ENCODE results near the gene ZNF710.
A peak's percentile ranks its signal among the peaks of the same experiment; 100 is the strongest.

The ZNF710 gene

DNA sequence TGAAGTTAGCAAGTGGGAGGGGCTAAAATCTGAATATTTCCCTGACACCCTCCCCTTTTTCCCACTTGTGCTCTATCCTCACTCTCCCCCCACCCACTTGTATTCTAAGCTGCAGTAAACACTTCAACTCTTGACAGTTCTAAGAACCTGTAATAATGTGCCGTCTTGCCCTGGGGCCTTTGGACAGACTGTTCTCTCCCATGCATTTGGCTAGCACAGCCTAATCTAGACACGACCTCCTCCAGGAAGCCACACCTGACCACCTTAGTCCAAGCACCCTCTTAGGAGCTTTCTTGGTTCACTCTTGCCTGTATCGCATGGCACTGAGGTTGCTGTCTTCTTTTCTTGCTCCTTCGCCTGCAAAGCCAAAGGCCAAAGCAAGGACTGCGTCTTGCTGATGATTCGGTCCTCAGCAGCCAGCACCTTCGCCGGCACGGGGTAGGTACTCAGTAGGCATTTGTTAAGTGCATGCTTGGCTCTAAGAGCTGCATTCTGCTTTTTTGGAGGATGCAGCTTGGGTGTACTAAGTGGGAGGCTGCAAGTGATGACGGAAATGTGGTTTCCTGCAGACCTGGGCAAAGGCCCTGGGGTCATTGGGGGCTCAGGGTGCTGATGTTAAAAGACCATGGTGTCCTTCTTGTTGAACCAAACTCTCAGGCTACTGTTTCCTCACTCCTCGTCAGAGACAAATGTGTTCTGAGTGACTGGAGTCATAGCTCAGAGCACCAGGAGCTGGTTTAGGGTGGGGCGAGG lies 2.0 kb upstream of the ZNF710 start:
- Histone ChIP-seq H4K20me1 (ENCODE audit: insufficient read depth, low read length, poor library complexity, severe bottlenecking) (peaks cover 9% of the 10 kb centered on the region), H3K36me3 (ENCODE audit: insufficient read depth, low read length) (no peaks in the 10 kb centered on the region), H3K9me2 (replicated peaks; ENCODE audit: low read depth, low read length) (no peaks in the 10 kb centered on the region), H3K4me1 (ENCODE audit: insufficient read depth, low read length, poor library complexity, severe bottlenecking) (peaks cover 32% of the 10 kb centered on the region), H3K9ac (ENCODE audit: low read depth, low read length, poor library complexity, severe bottlenecking) (no peak overlapping the region), H3K27me3 (ENCODE audit: insufficient read depth, low read length, poor library complexity, severe bottlenecking) (no peaks in the 10 kb centered on the region), H3F3A (ENCODE audit: low read depth) (no peaks in the 10 kb centered on the region), H3K4me2 (ENCODE audit: low read depth, low read length, poor library complexity, severe bottlenecking) (no peak overlapping the region), H3K4me3 (ENCODE audit: low read length, poor library complexity, severe bottlenecking) (no peak overlapping the region), H2AFZ (ENCODE audit: low read length) (no peak overlapping the region), H3K9me3 (ENCODE audit: insufficient read depth, low read depth, low read length) (no peaks in the 10 kb centered on the region), H3K79me2 (ENCODE audit: insufficient read depth, low read length) (peaks cover 27% of the 10 kb centered on the region; the same call in 1 of the 2 replicates)
- TF ChIP-seq, protein P1, sequence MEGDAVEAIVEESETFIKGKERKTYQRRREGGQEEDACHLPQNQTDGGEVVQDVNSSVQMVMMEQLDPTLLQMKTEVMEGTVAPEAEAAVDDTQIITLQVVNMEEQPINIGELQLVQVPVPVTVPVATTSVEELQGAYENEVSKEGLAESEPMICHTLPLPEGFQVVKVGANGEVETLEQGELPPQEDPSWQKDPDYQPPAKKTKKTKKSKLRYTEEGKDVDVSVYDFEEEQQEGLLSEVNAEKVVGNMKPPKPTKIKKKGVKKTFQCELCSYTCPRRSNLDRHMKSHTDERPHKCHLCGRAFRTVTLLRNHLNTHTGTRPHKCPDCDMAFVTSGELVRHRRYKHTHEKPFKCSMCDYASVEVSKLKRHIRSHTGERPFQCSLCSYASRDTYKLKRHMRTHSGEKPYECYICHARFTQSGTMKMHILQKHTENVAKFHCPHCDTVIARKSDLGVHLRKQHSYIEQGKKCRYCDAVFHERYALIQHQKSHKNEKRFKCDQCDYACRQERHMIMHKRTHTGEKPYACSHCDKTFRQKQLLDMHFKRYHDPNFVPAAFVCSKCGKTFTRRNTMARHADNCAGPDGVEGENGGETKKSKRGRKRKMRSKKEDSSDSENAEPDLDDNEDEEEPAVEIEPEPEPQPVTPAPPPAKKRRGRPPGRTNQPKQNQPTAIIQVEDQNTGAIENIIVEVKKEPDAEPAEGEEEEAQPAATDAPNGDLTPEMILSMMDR (conservative IDR thresholded peaks at IDR 0.05; ENCODE audit: low read length): no peak
- no peak for TF ChIP-seq EZH2phosphoT487 (IDR thresholded peaks at IDR 0.05; ENCODE audit: borderline replicate concordance)

DNA sequence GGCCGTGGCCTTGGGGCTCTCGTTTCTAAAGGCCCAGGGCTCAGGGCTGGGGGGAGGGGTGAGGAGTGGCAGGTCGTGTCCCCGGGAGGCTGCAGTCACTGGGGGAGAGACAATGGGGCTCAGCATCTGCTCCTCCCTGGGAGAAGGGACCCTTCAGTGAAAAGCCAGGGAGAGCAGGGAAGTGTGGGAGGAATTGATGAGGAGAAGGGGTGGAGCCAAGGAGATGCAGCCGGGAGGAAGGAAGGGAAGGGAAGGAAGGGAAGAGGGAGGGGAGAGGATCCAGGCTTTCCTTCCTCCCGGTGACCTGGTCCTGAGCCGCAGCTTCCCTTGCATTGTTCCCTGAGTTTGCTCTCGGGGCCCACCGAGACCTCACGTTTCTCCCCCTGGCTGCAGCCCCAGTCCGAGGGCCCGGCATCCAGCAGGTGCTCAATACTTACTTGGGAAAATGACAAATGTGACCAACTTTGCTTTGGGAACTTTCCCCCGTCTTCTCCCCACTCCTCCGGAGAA lies 1.4 kb upstream of the ZNF710 start:
- Histone ChIP-seq H3K27me3 (ENCODE audit: insufficient read depth, low read length, poor library complexity, severe bottlenecking) (no peaks in the 10 kb centered on the region), H3K9me2 (replicated peaks; ENCODE audit: low read depth, low read length) (no peaks in the 10 kb centered on the region), H3K9ac (ENCODE audit: low read depth, low read length, poor library complexity, severe bottlenecking) (no peak overlapping the region), H3K4me2 (ENCODE audit: low read depth, low read length, poor library complexity, severe bottlenecking) (no peak overlapping the region), H3F3A (ENCODE audit: low read depth) (peaks cover 3% of the 10 kb centered on the region; the same call in 1 of the 2 replicates), H3K79me2 (ENCODE audit: insufficient read depth, low read length) (peaks cover 33% of the 10 kb centered on the region; the same call in 1 of the 2 replicates), H3K36me3 (ENCODE audit: insufficient read depth, low read length) (no peaks in the 10 kb centered on the region), H4K20me1 (ENCODE audit: insufficient read depth, low read length, poor library complexity, severe bottlenecking) (peaks cover 15% of the 10 kb centered on the region), H3K4me3 (ENCODE audit: low read length, poor library complexity, severe bottlenecking) (no peak overlapping the region), H3K4me1 (ENCODE audit: insufficient read depth, low read length, poor library complexity, severe bottlenecking) (peaks cover 38% of the 10 kb centered on the region), H3K9me3 (ENCODE audit: insufficient read depth, low read depth, low read length) (no peaks in the 10 kb centered on the region), H2AFZ (ENCODE audit: low read length) (no peak overlapping the region)
- no peak for TF ChIP-seq EZH2phosphoT487 (IDR thresholded peaks at IDR 0.05; ENCODE audit: borderline replicate concordance)
- TF ChIP-seq, protein P1 (conservative IDR thresholded peaks at IDR 0.05; ENCODE audit: low read length): no peak

DNA sequence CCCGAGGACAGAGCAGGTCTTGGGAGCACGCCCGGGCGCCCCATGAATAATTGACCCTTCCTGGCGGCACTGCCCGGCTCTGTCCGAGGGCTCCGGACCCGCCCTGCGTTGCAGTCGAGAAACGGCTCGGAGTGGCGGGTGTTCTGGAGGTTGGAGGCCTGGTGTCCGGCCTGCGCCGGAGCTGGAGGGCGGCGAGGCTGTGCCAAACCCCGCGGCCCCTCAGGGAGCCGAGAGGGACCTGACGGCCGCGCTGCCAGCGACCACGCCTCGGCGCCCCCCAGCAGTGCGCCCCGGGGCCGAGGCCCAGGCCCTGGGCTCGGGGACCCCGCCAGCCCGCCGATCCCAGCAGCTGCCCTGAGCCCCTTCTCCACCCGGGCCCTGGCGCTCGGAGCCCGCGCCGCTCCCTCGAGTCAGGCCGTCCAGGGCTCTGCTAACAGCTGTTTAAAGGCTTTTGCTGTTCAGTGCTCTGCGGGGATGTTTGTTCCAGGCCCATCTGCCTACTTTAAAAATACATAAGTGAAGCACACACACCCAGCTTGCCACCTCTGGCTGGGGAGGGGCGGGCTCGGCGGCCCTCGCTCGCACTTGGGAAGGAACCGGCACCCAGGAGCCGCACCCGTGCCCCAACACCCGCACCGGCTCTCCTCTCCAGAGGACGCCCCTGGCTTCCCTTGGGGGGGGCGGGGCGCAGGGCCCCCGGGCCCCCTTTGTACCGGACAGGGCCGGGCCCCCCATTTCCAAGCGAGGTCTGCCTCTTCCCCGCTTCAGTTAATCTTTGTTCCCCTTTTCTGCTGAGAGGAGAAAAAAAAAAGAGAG lies 730 bp upstream of the ZNF710 start:
- peaks cover 42% of the 10 kb centered on the region for H3K4me1 ChIP-seq (ENCODE audit: insufficient read depth, low read length, poor library complexity, severe bottlenecking)

More for the DNA sequence above, 730 bp upstream of the ZNF710 start:
- Histone ChIP-seq H3K4me3 (ENCODE audit: low read length, poor library complexity, severe bottlenecking) (peak overlapping the region; percentile 96), H3K9me3 (ENCODE audit: insufficient read depth, low read depth, low read length) (no peaks in the 10 kb centered on the region), H3K9me2 (replicated peaks; ENCODE audit: low read depth, low read length) (no peaks in the 10 kb centered on the region), H3K9ac (ENCODE audit: low read depth, low read length, poor library complexity, severe bottlenecking) (peak overlapping the region; percentile 92), H3K27me3 (ENCODE audit: insufficient read depth, low read length, poor library complexity, severe bottlenecking) (no peaks in the 10 kb centered on the region), H4K20me1 (ENCODE audit: insufficient read depth, low read length, poor library complexity, severe bottlenecking) (peaks cover 19% of the 10 kb centered on the region), H2AFZ (ENCODE audit: low read length) (peak overlapping the region; percentile 94), H3K79me2 (ENCODE audit: insufficient read depth, low read length) (peaks cover 37% of the 10 kb centered on the region; the same call in 1 of the 2 replicates), H3F3A (ENCODE audit: low read depth) (peaks cover 3% of the 10 kb centered on the region; the same call in 1 of the 2 replicates), H3K36me3 (ENCODE audit: insufficient read depth, low read length) (no peaks in the 10 kb centered on the region), H3K4me2 (ENCODE audit: low read depth, low read length, poor library complexity, severe bottlenecking) (peak overlapping the region; percentile 98)
- no peak for TF ChIP-seq EZH2phosphoT487 (IDR thresholded peaks at IDR 0.05; ENCODE audit: borderline replicate concordance)
- TF ChIP-seq, protein P1 (conservative IDR thresholded peaks at IDR 0.05; ENCODE audit: low read length): no peak
